Vagina (tissue), 2 donors: ENCODE measurements around the gene OR7G1. TPM values are rescaled to one million over a fixed set of nuclear protein-coding genes. Genes with fewer than 3 reads are reported as not detected.

Experiments used
- DNase-seq, 2 donors: peaks; one replicate each; pipeline ENCODE4 v3.0.0-alpha.2; 2017; ENCODE audit errors: extremely low spot score in 2 of 2
- H3K27ac ChIP-seq: fragments of 200-600 bp; sonication (generic); one replicate; pipeline ENCODE4 v1.5.1; 2019
- H3K27me3 ChIP-seq: fragments of 200-600 bp; sonication (generic); one replicate; pipeline ENCODE4 v1.5.1; 2019
- H3K36me3 ChIP-seq, 2 donors: fragments of 200-600 bp; sonication (generic); one replicate each; pipeline ENCODE4 v1.5.1; 2017 to 2019
- H3K4me1 ChIP-seq: fragments of 200-600 bp; sonication (generic); one replicate; pipeline ENCODE4 v1.5.1; 2019
- H3K4me3 ChIP-seq, 2 donors: fragments of 200-600 bp; sonication (generic); 1 replicate in 1 of 2; 2 replicates in 1 of 2; pipeline ENCODE4 v1.5.1; 2016 to 2019
- H3K9me3 ChIP-seq: fragments of 200-600 bp; sonication (generic); one replicate; pipeline ENCODE4 v1.5.1; 2019
- POLR2A ChIP-seq, 2 donors: fragments of 450-650 bp; IDR thresholded peaks; one replicate each; pipeline ENCODE4 v1.6.1; 2017; ENCODE audit warnings: antibody characterized with exemption in 2 of 2, mild to moderate bottlenecking in 2 of 2, moderate library complexity in 2 of 2
- POLR2AphosphoS5 ChIP-seq, 2 donors: sonication (generic); formaldehyde crosslinking; IDR thresholded peaks; one replicate each; pipeline ENCODE4 v1.9.0; 2017; ENCODE audit warnings: antibody characterized with exemption in 2 of 2, mild to moderate bottlenecking in 2 of 2, low read depth in 1 of 2; ENCODE audit not compliant: insufficient read depth in 1 of 2
- intact Hi-C: fragments of 100-400 bp; cut with DNase I; formaldehyde crosslinking; loops from one replicate; pipeline ENCODE4 v1.15.1; 2023
- total RNA-seq: library from RNA; depleted of rRNA; stranded (reverse); fragments of >200 nt; gene quantifications from one replicate; pipeline ENCODE4 v1.2.3, GENCODE V29; 2016
- TF ChIP-seq, protein P1 (sequence below), 3 experiments: fragments of 450-650 bp in 2 of 3; fragments of 200-600 bp in 1 of 3; sonication (generic) in 1 of 3; IDR thresholded peaks; one replicate each; pipeline ENCODE4 v1.5.1; 2017 to 2019; ENCODE audit warnings: antibody characterized with exemption in 3 of 3, mild to moderate bottlenecking in 2 of 3, moderate library complexity in 2 of 3

The OR7G1 gene, protein sequence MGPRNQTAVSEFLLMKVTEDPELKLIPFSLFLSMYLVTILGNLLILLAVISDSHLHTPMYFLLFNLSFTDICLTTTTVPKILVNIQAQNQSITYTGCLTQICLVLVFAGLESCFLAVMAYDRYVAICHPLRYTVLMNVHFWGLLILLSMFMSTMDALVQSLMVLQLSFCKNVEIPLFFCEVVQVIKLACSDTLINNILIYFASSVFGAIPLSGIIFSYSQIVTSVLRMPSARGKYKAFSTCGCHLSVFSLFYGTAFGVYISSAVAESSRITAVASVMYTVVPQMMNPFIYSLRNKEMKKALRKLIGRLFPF
- not detected for total RNA-seq

DNA sequence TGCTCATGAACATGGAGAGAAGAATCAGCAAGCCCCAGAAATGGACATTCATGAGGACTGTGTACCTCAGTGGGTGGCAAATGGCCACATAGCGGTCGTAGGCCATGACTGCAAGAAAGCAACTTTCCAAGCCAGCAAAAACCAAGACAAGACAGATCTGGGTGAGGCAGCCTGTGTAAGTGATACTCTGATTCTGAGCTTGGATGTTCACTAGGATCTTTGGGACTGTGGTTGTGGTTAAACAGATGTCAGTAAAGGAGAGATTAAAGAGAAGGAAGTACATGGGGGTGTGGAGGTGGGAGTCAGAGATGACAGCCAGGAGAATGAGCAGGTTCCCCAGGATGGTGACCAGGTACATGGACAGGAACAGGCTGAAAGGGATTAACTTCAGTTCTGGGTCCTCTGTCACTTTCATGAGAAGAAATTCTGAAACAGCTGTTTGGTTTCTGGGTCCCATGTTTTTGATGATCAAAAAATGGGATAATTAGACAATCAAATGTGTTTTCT, at the start of gene OR7G1:
TSS of gene OR7G1 (minus strand) at position 457 of the 507 bp plus-strand sequence. CDS start at position 457, 0 bp downstream.
- no peaks in the 10 kb centered on the region for H3K4me1 ChIP-seq
- intact Hi-C loops, result loop anchor here (5.0 kb wide), 1 partner anchor 1938 kb away; no protein-coding TSS in a partner anchor

DNA sequence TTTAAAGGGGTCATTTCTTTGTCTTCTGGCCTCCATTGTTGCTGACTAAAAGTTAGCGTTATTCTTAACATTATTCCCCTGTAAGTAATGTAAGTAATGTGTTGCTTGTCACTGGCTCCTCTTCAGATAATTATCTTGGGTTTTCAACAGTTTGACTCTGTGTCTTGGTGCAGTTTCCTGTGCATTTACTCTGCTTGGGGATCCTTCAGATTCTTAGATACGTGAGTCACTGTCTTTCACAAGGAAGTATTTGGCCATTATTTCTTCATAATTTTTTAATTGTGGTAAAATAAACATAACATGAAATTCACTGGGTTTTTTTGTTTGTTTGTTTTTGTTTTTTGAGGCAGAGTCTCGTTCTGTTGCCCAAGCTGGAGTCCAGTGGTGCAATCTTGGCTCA, 49.7 kb upstream of the OR7G1 start:
- H3K4me3 ChIP-seq, result no peak overlapping the region
- H3K9me3 ChIP-seq, result no peaks in the 10 kb centered on the region
- H3K36me3 ChIP-seq, result peaks cover 7 to 61% of the 10 kb centered on the region in 2 donors
- no peaks in the 10 kb centered on the region for H3K27me3 ChIP-seq
- no peaks in the 10 kb centered on the region for H3K4me1 ChIP-seq
- TF ChIP-seq POLR2AphosphoS5 (IDR thresholded peaks at IDR 0.05; ENCODE audit: insufficient read depth in 1 of 2, low read depth in 1 of 2) (no peak), POLR2A (IDR thresholded peaks at IDR 0.05) (no peak)
- TF ChIP-seq, protein P1, sequence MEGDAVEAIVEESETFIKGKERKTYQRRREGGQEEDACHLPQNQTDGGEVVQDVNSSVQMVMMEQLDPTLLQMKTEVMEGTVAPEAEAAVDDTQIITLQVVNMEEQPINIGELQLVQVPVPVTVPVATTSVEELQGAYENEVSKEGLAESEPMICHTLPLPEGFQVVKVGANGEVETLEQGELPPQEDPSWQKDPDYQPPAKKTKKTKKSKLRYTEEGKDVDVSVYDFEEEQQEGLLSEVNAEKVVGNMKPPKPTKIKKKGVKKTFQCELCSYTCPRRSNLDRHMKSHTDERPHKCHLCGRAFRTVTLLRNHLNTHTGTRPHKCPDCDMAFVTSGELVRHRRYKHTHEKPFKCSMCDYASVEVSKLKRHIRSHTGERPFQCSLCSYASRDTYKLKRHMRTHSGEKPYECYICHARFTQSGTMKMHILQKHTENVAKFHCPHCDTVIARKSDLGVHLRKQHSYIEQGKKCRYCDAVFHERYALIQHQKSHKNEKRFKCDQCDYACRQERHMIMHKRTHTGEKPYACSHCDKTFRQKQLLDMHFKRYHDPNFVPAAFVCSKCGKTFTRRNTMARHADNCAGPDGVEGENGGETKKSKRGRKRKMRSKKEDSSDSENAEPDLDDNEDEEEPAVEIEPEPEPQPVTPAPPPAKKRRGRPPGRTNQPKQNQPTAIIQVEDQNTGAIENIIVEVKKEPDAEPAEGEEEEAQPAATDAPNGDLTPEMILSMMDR (IDR thresholded peaks at IDR 0.05), result no peak
- intact Hi-C loops, result no loop called here
- DNase-seq, result no peak
- no peak overlapping the region for H3K27ac ChIP-seq

More for the DNA sequence above, at the start of gene OR7G1:
- Histone ChIP-seq H3K9me3 (no peaks in the 10 kb centered on the region), H3K4me3 (no peak within 1 kb of the TSS), H3K27me3 (no peaks in the 10 kb centered on the region), H3K27ac (no peak within 1 kb of the TSS), H3K36me3 (no peaks in the 10 kb centered on the region)
- DNase-seq, result no peak
- TF ChIP-seq POLR2A (IDR thresholded peaks at IDR 0.05) (no peak), POLR2AphosphoS5 (IDR thresholded peaks at IDR 0.05; ENCODE audit: insufficient read depth in 1 of 2, low read depth in 1 of 2) (no peak)
- TF ChIP-seq, protein P1 (IDR thresholded peaks at IDR 0.05), result no peak

DNA sequence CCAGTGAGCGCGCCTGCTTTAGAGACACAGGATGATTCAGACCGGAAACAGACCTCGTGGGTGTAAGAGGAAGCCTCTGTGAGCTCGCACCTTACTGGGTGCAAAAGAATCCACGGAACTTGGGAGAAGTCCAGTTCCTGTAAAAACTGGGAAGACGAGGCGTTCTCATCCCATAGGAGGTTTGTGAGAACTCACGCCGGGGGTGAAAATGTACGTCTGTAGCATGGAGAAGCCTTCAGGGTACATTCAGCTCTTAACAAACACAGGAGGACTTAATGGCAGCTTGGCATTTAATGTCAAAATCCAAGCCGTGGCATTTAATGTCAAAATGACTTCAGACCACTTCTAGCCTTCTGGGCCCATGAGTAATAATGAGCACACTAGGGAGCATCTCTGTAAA, 45.9 kb upstream of the OR7G1 start:
- no peak overlapping the region for H3K27ac ChIP-seq
- no peak for DNase-seq
- no peaks in the 10 kb centered on the region for H3K27me3 ChIP-seq
- intact Hi-C loops, result no loop called here
- TF ChIP-seq, protein P1 (IDR thresholded peaks at IDR 0.05), result no peak
- TF ChIP-seq POLR2AphosphoS5 (IDR thresholded peaks at IDR 0.05; ENCODE audit: insufficient read depth in 1 of 2, low read depth in 1 of 2), result no peak
- H3K4me3 ChIP-seq, result no peak overlapping the region
- no peaks in the 10 kb centered on the region for H3K9me3 ChIP-seq
- peaks cover 10 to 96% of the 10 kb centered on the region in 2 donors for H3K36me3 ChIP-seq
- H3K4me1 ChIP-seq, result no peaks in the 10 kb centered on the region

DNA sequence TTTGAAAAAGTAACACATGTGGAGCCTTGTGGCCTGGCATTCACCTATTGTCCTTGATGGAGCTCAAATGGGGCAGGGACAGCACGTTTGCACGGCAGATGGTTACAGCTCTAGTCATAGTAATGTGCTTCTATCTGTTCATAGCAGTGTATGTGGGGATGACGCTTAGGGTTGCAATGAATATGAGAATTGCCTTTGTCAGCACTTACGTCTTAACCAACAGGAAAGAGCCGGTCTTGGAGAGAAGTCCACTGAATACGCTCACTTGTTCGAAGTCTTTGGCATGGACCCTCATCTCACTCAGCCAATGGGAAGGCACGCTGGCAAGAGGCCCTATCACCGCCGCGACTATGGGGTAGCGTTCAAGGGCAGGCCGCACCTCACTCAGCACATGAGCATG, 44.3 kb upstream of the OR7G1 start:
- intact Hi-C loops, result no loop called here
- Histone ChIP-seq H3K9me3 (peaks cover 6% of the 10 kb centered on the region), H3K4me1 (no peaks in the 10 kb centered on the region), H3K4me3 (no peak overlapping the region), H3K27me3 (no peaks in the 10 kb centered on the region), H3K36me3 (peaks cover 10 to 95% of the 10 kb centered on the region in 2 donors), H3K27ac (no peak overlapping the region)
- TF ChIP-seq POLR2AphosphoS5 (IDR thresholded peaks at IDR 0.05; ENCODE audit: insufficient read depth in 1 of 2, low read depth in 1 of 2) (no peak), POLR2A (IDR thresholded peaks at IDR 0.05) (no peak)
- TF ChIP-seq, protein P1 (IDR thresholded peaks at IDR 0.05), result no peak
- DNase-seq, result no peak

DNA sequence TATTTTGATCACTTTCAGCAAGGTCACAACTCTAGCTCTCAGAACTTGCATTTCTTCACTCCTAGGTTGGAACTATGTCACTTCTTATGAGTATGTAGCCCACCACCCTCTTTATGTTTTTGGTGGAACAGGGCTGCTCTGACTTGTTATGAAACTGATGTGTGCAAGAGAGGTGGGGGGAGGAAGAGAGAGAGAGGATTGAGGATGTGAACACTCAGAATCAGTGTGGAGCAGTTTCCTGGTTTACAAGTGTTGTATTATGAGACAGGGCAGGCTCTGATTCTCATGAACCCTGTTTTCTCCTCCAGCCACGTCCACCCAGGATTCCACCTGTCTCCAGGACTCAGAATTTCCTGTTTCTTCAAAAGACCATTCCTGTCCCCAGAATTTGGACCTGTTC, 40.7 kb upstream of the OR7G1 start:
- peaks cover 10 to 68% of the 10 kb centered on the region in 2 donors for H3K36me3 ChIP-seq

More for the DNA sequence above, 40.7 kb upstream of the OR7G1 start:
- Histone ChIP-seq H3K4me3 (no peak overlapping the region), H3K27ac (no peak overlapping the region), H3K9me3 (peaks cover 6% of the 10 kb centered on the region), H3K27me3 (no peaks in the 10 kb centered on the region), H3K4me1 (no peaks in the 10 kb centered on the region)
- no peak for TF ChIP-seq POLR2A (IDR thresholded peaks at IDR 0.05)
- TF ChIP-seq, protein P1 (IDR thresholded peaks at IDR 0.05), result no peak
- no peak for TF ChIP-seq POLR2AphosphoS5 (IDR thresholded peaks at IDR 0.05; ENCODE audit: insufficient read depth in 1 of 2, low read depth in 1 of 2)
- no peak for DNase-seq
- intact Hi-C loops, result no loop called here
